Fibroblast of pulmonary artery (primary cell): ENCODE data around the gene SLC6A19.

Source experiments
- DNase-seq: peaks from one replicate; pipeline ENCODE4 v3.0.0-alpha.2; 2010; ENCODE audit warnings: low read depth
- H3K4me3 ChIP-seq: replicated peaks from 2 replicates; pipeline ENCODE4 v1.5.1; 2011; ENCODE audit warnings: low read depth, mild to moderate bottlenecking, control low read depth, low read length, moderate library complexity
- TF ChIP-seq, protein P1 (sequence below): IDR thresholded peaks from 2 replicates; pipeline ENCODE4 v1.5.1; 2011; ENCODE audit warnings: mild to moderate bottlenecking, control low read depth, low read length, inconsistent platforms; ENCODE audit errors: missing control alignments

SLC6A19 gene

GRCh38 chr5:1211701-1212100, 10.3 kb downstream of the SLC6A19 start:
- DNase-seq: no peak
- H3K4me3 ChIP-seq: no peak overlapping the region
- TF ChIP-seq, protein P1, sequence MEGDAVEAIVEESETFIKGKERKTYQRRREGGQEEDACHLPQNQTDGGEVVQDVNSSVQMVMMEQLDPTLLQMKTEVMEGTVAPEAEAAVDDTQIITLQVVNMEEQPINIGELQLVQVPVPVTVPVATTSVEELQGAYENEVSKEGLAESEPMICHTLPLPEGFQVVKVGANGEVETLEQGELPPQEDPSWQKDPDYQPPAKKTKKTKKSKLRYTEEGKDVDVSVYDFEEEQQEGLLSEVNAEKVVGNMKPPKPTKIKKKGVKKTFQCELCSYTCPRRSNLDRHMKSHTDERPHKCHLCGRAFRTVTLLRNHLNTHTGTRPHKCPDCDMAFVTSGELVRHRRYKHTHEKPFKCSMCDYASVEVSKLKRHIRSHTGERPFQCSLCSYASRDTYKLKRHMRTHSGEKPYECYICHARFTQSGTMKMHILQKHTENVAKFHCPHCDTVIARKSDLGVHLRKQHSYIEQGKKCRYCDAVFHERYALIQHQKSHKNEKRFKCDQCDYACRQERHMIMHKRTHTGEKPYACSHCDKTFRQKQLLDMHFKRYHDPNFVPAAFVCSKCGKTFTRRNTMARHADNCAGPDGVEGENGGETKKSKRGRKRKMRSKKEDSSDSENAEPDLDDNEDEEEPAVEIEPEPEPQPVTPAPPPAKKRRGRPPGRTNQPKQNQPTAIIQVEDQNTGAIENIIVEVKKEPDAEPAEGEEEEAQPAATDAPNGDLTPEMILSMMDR: no peak

GRCh38 chr5:1212271-1212670, 10.9 kb downstream of the SLC6A19 start:
- H3K4me3 ChIP-seq: no peak overlapping the region
- DNase-seq: no peak
- TF ChIP-seq, protein P1: no peak

DNA sequence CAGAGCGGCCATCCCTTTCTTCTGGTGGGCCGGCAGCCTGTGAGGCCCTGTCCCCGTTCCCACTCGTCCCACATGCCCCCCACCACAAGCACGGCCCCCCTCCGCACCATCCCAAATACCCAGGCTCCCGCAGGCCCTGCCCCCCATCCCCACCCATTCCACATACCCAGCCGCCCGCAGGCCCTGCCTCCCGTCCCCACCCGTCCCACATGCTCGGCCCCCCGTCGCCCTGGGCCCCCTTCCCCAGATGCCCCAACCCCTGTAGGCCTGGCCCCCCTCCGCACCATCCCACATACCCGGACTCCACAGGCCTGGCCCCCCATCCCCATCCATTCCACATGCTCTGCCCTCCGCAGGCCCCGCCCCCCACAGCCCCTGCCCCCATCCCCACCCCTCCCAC, 11.5 kb downstream of the SLC6A19 start:
- TF ChIP-seq, protein P1: no peak
- no peak overlapping the region for H3K4me3 ChIP-seq
- DNase-seq: no peak

DNA sequence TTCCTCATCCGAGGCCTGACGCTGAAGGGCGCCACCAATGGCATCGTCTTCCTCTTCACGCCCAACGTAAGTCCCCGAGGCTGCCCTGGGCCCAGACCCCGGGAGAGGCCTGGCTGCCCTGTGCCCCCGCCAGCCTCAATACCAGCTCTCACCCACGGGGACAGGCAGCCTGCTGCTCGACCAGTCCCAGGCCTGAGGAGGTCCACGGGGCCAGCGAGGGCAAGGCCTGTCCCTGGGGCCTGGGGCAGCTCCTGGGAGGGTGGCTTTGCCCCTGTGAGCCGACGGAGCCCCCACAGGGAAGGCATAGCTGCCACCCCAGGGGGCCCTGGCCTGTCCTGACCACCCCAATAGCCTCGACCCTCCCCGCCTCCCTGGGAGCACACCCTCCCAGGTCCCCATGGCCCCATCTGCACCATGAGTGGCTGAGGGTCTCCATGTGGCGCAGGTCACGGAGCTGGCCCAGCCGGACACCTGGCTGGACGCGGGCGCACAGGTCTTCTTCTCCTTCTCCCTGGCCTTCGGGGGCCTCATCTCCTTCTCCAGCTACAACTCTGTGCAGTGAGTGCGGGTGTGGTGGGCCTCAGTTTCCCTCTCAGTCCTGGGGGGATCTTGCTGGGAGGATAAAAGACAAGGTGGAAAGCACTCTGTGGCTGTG, 12.2 kb downstream of the SLC6A19 start:
- TF ChIP-seq, protein P1: no peak
- DNase-seq: no peak
- no peak overlapping the region for H3K4me3 ChIP-seq

DNA sequence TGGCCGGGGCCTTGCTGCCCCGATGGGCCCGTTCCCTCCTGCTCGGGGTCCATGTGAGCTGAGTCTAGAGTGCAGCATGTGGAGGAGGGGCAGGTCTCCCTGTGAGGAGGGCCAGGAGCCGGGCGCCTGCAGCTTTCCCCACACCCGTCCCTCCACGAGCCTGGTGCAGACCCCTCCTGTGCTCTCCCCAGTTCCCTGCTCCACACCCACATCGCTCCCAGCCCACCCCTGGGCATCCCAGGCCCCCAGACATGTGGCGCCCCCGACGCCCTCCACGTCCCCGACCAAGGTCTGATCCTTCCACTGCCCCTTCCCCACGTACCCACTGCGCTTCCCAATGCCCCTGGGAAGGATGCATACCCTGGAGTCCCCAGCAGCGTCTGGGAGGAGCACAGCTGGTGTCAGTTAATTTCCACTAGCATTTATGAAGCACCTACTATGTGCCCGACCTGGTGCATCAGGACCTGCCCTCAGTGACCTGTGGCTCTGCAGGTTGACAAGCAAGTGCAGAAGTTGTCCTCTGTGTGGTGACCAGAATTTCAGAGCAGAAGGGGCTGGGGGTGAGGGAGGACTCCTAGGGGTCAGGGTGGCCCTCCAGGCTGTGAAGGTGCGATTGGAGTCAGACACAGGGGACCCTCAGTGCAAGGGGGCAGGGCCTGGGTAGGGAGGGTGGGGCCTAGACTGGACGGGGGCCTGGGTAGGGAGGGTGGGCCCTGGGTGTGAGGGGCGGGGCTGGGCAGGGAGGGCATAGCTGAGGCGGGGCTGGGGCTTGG, 13.0 kb downstream of the SLC6A19 start:
- DNase-seq: no peak
- TF ChIP-seq, protein P1: no peak
- H3K4me3 ChIP-seq: no peak overlapping the region

DNA sequence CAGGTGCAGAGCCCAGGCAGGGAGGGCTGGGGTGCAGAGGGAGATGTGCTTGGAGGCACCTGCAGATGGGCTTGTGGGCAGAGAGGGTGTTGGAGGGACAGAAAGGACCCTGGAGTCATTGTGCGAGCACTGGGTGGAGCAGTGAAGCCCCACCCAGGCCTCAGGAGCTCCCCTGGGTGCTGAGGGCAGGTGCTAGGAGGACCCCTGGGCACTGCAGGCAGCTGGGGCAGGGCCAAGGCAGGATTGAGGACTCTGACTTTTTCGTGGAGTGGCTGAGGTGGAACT, 13.5 kb downstream of the SLC6A19 start:
- no peak for DNase-seq
- no peak overlapping the region for H3K4me3 ChIP-seq
- TF ChIP-seq, protein P1: no peak
